Gastrocnemius medialis (tissue), 4 donors: ENCODE data around the gene CAV1. TPM values are rescaled to one million over a fixed set of nuclear protein-coding genes. Genes with fewer than 3 reads are reported as not detected.

Source experiments
- ATAC-seq, 2 donors: fragments of 150-250 bp; one replicate each; pipeline ENCODE4 v1.9.1; 2016
- DNase-seq, 2 donors: peaks; one replicate each; pipeline ENCODE4 v3.0.0-alpha.2; 2019
- H3K27ac ChIP-seq, 4 donors: fragments of 200-600 bp; sonication (generic); 1 replicate in 1 of 4; 2 replicates in 3 of 4; pipeline ENCODE4 v1.5.1; 2016 to 2018; ENCODE audit warnings: mild to moderate bottlenecking in 2 of 4, moderate library complexity in 1 of 4
- H3K27me3 ChIP-seq, 3 donors: fragments of 200-600 bp; sonication (generic) in 2 of 3; 1 replicate in 1 of 3; 2 replicates in 2 of 3; pipeline versions ENCODE4 v1.5.1 to v1.6.0; 2016 to 2019; ENCODE audit warnings: mild to moderate bottlenecking in 1 of 3, moderate library complexity in 1 of 3
- H3K36me3 ChIP-seq, 2 donors: fragments of 200-600 bp; sonication (generic) in 1 of 2; one replicate each; pipeline ENCODE4 v1.5.1; 2017 to 2018
- H3K4me1 ChIP-seq, 2 donors: fragments of 200-600 bp; sonication (generic) in 1 of 2; one replicate each; pipeline ENCODE4 v1.5.1; 2016 to 2017; ENCODE audit warnings: mild to moderate bottlenecking in 2 of 2
- H3K4me3 ChIP-seq, 4 donors: fragments of 200-600 bp; sonication (generic) in 3 of 4; 1 replicate in 1 of 4; 2 replicates in 3 of 4; pipeline ENCODE4 v1.5.1; 2016 to 2019; ENCODE audit warnings: mild to moderate bottlenecking in 2 of 4
- H3K9me3 ChIP-seq, 3 donors: fragments of 200-600 bp; sonication (generic) in 2 of 3; 1 replicate in 1 of 3; 2 replicates in 2 of 3; pipeline ENCODE4 v1.5.1; 2016 to 2019
- CTCF ChIP-seq, 5 experiments: fragments of 450-650 bp in 3 of 5; fragments of 200-600 bp in 2 of 5; sonication (generic) in 2 of 5; IDR thresholded peaks in 4 of 5; conservative IDR thresholded peaks in 1 of 5; 1 replicate in 4 of 5; 2 replicates in 1 of 5; pipeline ENCODE4 v1.5.1; 2016 to 2019; ENCODE audit warnings: antibody characterized with exemption in 5 of 5, mild to moderate bottlenecking in 3 of 5, moderate library complexity in 3 of 5
- POLR2A ChIP-seq, 2 donors: fragments of 450-650 bp; IDR thresholded peaks; one replicate each; pipeline ENCODE4 v1.6.1; 2017; ENCODE audit warnings: antibody characterized with exemption in 2 of 2, mild to moderate bottlenecking in 2 of 2, moderate library complexity in 2 of 2
- in situ Hi-C, 4 donors: fragments of 200-750 bp; cut with MboI; loops; one replicate each; pipeline versions ENCODE4 v1.15.0 to v1.8.0; 2017; ENCODE audit warnings: low sequenced_read_pairs in 4 of 4
- intact Hi-C: fragments of 100-400 bp; cut with DNase I; formaldehyde crosslinking; loops from one replicate; pipeline ENCODE4 v1.15.1; 2023; ENCODE audit warnings: low total_unique reads
- total RNA-seq, 4 donors: library from RNA; depleted of rRNA; stranded (reverse); fragments of >200 nt; gene quantifications; one replicate each; pipeline versions ENCODE4 v1.1.0 to v1.2.3, GENCODE V29; 2016

Gene CAV1
- total RNA-seq, 4 donors from 2014 or later: 64.7 to 87.8 (median 71.2) TPM

GRCh38 chr7:116530107-116530820 is 5.4 kb downstream of the CAV1 start:
- Histone ChIP-seq H3K36me3 (peaks cover 0 to 4% of the 10 kb centered on the region in 2 donors), H3K27ac (peak overlapping the region; percentile 6 to 82 (median 20)), H3K27me3 (no peaks in the 10 kb centered on the region), H3K9me3 (no peaks in the 10 kb centered on the region), H3K4me1 (peaks cover 12 to 22% of the 10 kb centered on the region in 2 donors), H3K4me3 (peak overlapping the region; percentile 17 to 79 (median 44))
- intact Hi-C loops: no loop called here
- no peak for TF ChIP-seq POLR2A (IDR thresholded peaks at IDR 0.05)
- no peak for TF ChIP-seq CTCF (IDR thresholded peaks at IDR 0.05 in 4 of 5, conservative IDR thresholded peaks at IDR 0.05 in 1 of 5)
- ATAC-seq (no peak), DNase-seq (no peak)
- in situ Hi-C loops: loop anchor here in 1 of 4 donors (10.0 kb wide), 1 partner anchor 55 kb away; no protein-coding TSS in a partner anchor

- TF ChIP-seq CTCF (IDR thresholded peaks at IDR 0.05 in 4 of 5, conservative IDR thresholded peaks at IDR 0.05 in 1 of 5): no peak
- H3K9me3 ChIP-seq: no peaks in the 10 kb centered on the region
- intact Hi-C loops: no loop called here
- ATAC-seq: no peak
- H3K27ac ChIP-seq: peak overlapping the region in 2 of 4 donors; percentile 34 to 38
- peaks cover 0 to 4% of the 10 kb centered on the region in 2 donors for H3K36me3 ChIP-seq
- in situ Hi-C loops: loop anchor here in 1 of 4 donors (10.0 kb wide), 1 partner anchor 53 kb away; no protein-coding TSS in a partner anchor
- H3K4me3 ChIP-seq: peak overlapping the region in 3 of 4 donors; percentile 3 to 79 (median 30)
- H3K27me3 ChIP-seq: no peaks in the 10 kb centered on the region
- H3K4me1 ChIP-seq: peaks cover 11 to 28% of the 10 kb centered on the region in 2 donors
- no peak for DNase-seq
These were observed 7.4 kb downstream of the CAV1 start for GRCh38 chr7:116532102-116532688.

- DNase-seq: peak; percentile 24 to 51
- TF ChIP-seq CTCF (IDR thresholded peaks at IDR 0.05 in 4 of 5, conservative IDR thresholded peaks at IDR 0.05 in 1 of 5): no peak
- no peak for TF ChIP-seq POLR2A (IDR thresholded peaks at IDR 0.05)
- in situ Hi-C loops (loop anchor here in 1 of 4 donors (10.0 kb wide), 1 partner anchor 50 kb away; no protein-coding TSS in a partner anchor), intact Hi-C loops (no loop called here)
- ATAC-seq: peak; percentile 60 to 64
- Histone ChIP-seq H3K27me3 (no peaks in the 10 kb centered on the region), H3K4me1 (peaks cover 11 to 28% of the 10 kb centered on the region in 2 donors), H3K27ac (peak overlapping the region; percentile 32 to 58 (median 52)), H3K36me3 (peaks cover 0 to 5% of the 10 kb centered on the region in 2 donors), H3K9me3 (no peaks in the 10 kb centered on the region), H3K4me3 (peak overlapping the region in 1 of 4 donors; percentile 14)
These were observed 10.0 kb downstream of the CAV1 start for GRCh38 chr7:116534790-116535189.

GRCh38 chr7:116535416-116535815 is 10.6 kb downstream of the CAV1 start:
- TF ChIP-seq POLR2A (IDR thresholded peaks at IDR 0.05): no peak
- TF ChIP-seq CTCF (IDR thresholded peaks at IDR 0.05 in 4 of 5, conservative IDR thresholded peaks at IDR 0.05 in 1 of 5): no peak
- intact Hi-C loops: no loop called here
- peaks cover 0 to 5% of the 10 kb centered on the region in 2 donors for H3K36me3 ChIP-seq

More at GRCh38 chr7:116535416-116535815, 10.6 kb downstream of the CAV1 start:
- ATAC-seq (no peak), DNase-seq (no peak)
- H3K27me3 ChIP-seq: no peaks in the 10 kb centered on the region
- H3K4me1 ChIP-seq: peaks cover 11 to 28% of the 10 kb centered on the region in 2 donors
- in situ Hi-C loops: loop anchor here in 1 of 4 donors (10.0 kb wide), 1 partner anchor 49 kb away; no protein-coding TSS in a partner anchor
- no peaks in the 10 kb centered on the region for H3K9me3 ChIP-seq
- peak overlapping the region in 1 of 4 donors; percentile 14 for H3K4me3 ChIP-seq
- peak overlapping the region in 3 of 4 donors; percentile 32 to 57 (median 47) for H3K27ac ChIP-seq
